Suprapubic skin (tissue), 4 donors: ENCODE data around the gene ETV1. TPM values are rescaled to one million over a fixed set of nuclear protein-coding genes. Genes with fewer than 3 reads are reported as not detected.

Source experiments
- DNase-seq, 2 donors: peaks; one replicate each; pipeline ENCODE4 v3.0.0-alpha.2; 2019; ENCODE audit warnings: low spot score in 2 of 2
- H3K27ac ChIP-seq: fragments of 200-600 bp; sonication (generic); one replicate; pipeline ENCODE4 v1.5.1; 2019
- H3K27me3 ChIP-seq: fragments of 200-600 bp; sonication (generic); one replicate; pipeline ENCODE4 v1.5.1; 2019
- H3K36me3 ChIP-seq: fragments of 200-600 bp; sonication (generic); one replicate; pipeline ENCODE4 v1.5.1; 2019
- H3K4me1 ChIP-seq: fragments of 200-600 bp; sonication (generic); one replicate; pipeline ENCODE4 v1.5.1; 2019
- H3K4me3 ChIP-seq: fragments of 200-600 bp; sonication (generic); one replicate; pipeline ENCODE4 v1.5.1; 2019; ENCODE audit warnings: mild to moderate bottlenecking
- H3K9me3 ChIP-seq: fragments of 200-600 bp; sonication (generic); one replicate; pipeline ENCODE4 v1.5.1; 2019
- EP300 ChIP-seq: sonication (generic); formaldehyde crosslinking; IDR thresholded peaks from one replicate; pipeline ENCODE4 v1.6.1; 2017; ENCODE audit warnings: antibody characterized with exemption
- POLR2A ChIP-seq, 2 donors: fragments of 450-650 bp; IDR thresholded peaks; one replicate each; pipeline ENCODE4 v1.6.1; 2017; ENCODE audit warnings: antibody characterized with exemption in 2 of 2, mild to moderate bottlenecking in 2 of 2, moderate library complexity in 2 of 2
- POLR2AphosphoS5 ChIP-seq, 3 donors: sonication (generic); formaldehyde crosslinking; IDR thresholded peaks; one replicate each; pipeline ENCODE4 v1.6.1; 2017; ENCODE audit warnings: antibody characterized with exemption in 3 of 3
- WGBS: methylation state at CpG from one replicate; pipeline ENCODE4 v1.1.5; 2018; 5-methylcytosine and 5-hydroxymethylcytosine counted together
- total RNA-seq, 4 donors: library from RNA; depleted of rRNA; stranded (reverse); fragments of >200 nt; gene quantifications; one replicate each; pipeline ENCODE4 v1.1.0, GENCODE V29; 2016
- TF ChIP-seq, protein P1 (sequence below), 2 donors: fragments of 200-600 bp in 1 of 2; fragments of 450-650 bp in 1 of 2; sonication (generic) in 1 of 2; IDR thresholded peaks; one replicate each; pipeline ENCODE4 v1.5.1; 2016 to 2019; ENCODE audit warnings: antibody characterized with exemption in 2 of 2, mild to moderate bottlenecking in 1 of 2, moderate library complexity in 1 of 2

The ETV1 gene
- total RNA-seq, 4 donors from 2014 or later: 3.3 to 7.6 (median 5.3) TPM

GRCh38 chr7:14001139-14001538 lies 11.7 kb upstream of the ETV1 start:
- H3K4me3 ChIP-seq: no peak overlapping the region
- WGBS: 89% methylated on average over 3 of the region's 3 CpGs

GRCh38 chr7:14000247-14000646 lies 10.8 kb upstream of the ETV1 start:
- Histone ChIP-seq H3K27me3 (no peaks in the 10 kb centered on the region), H3K4me3 (no peak overlapping the region), H3K4me1 (no peaks in the 10 kb centered on the region), H3K36me3 (no peaks in the 10 kb centered on the region), H3K9me3 (no peaks in the 10 kb centered on the region), H3K27ac (no peak overlapping the region)
- TF ChIP-seq POLR2A (IDR thresholded peaks at IDR 0.05) (no peak), POLR2AphosphoS5 (IDR thresholded peaks at IDR 0.05) (no peak), EP300 (no peak)
- TF ChIP-seq, protein P1, sequence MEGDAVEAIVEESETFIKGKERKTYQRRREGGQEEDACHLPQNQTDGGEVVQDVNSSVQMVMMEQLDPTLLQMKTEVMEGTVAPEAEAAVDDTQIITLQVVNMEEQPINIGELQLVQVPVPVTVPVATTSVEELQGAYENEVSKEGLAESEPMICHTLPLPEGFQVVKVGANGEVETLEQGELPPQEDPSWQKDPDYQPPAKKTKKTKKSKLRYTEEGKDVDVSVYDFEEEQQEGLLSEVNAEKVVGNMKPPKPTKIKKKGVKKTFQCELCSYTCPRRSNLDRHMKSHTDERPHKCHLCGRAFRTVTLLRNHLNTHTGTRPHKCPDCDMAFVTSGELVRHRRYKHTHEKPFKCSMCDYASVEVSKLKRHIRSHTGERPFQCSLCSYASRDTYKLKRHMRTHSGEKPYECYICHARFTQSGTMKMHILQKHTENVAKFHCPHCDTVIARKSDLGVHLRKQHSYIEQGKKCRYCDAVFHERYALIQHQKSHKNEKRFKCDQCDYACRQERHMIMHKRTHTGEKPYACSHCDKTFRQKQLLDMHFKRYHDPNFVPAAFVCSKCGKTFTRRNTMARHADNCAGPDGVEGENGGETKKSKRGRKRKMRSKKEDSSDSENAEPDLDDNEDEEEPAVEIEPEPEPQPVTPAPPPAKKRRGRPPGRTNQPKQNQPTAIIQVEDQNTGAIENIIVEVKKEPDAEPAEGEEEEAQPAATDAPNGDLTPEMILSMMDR (IDR thresholded peaks at IDR 0.05): no peak
- DNase-seq: no peak
- WGBS: 89% methylated on average over 1 of the region's 1 CpG

More at GRCh38 chr7:14001139-14001538, 11.7 kb upstream of the ETV1 start:
- no peaks in the 10 kb centered on the region for H3K4me1 ChIP-seq
- H3K27ac ChIP-seq: no peak overlapping the region
- no peaks in the 10 kb centered on the region for H3K27me3 ChIP-seq
- no peaks in the 10 kb centered on the region for H3K9me3 ChIP-seq
- TF ChIP-seq POLR2A (IDR thresholded peaks at IDR 0.05) (no peak), EP300 (no peak), POLR2AphosphoS5 (IDR thresholded peaks at IDR 0.05) (no peak)
- TF ChIP-seq, protein P1 (IDR thresholded peaks at IDR 0.05): no peak
- no peak for DNase-seq
- H3K36me3 ChIP-seq: no peaks in the 10 kb centered on the region

GRCh38 chr7:13998866-13999265 lies 9.4 kb upstream of the ETV1 start:
- H3K4me3 ChIP-seq: no peak overlapping the region
- no peak for DNase-seq
- H3K27me3 ChIP-seq: no peaks in the 10 kb centered on the region
- H3K4me1 ChIP-seq: no peaks in the 10 kb centered on the region
- H3K9me3 ChIP-seq: no peaks in the 10 kb centered on the region
- H3K36me3 ChIP-seq: no peaks in the 10 kb centered on the region
- TF ChIP-seq, protein P1 (IDR thresholded peaks at IDR 0.05): no peak
- TF ChIP-seq EP300: no peak
- no peak for TF ChIP-seq POLR2AphosphoS5 (IDR thresholded peaks at IDR 0.05)
- no peak for TF ChIP-seq POLR2A (IDR thresholded peaks at IDR 0.05)
- WGBS: 82% methylated on average over 5 of the region's 5 CpGs
- H3K27ac ChIP-seq: no peak overlapping the region

- no peaks in the 10 kb centered on the region for H3K27me3 ChIP-seq
- no peak overlapping the region for H3K4me3 ChIP-seq
- 42% methylated on average over 1 of the region's 1 CpG for WGBS
- DNase-seq: no peak
- H3K4me1 ChIP-seq: peaks cover 24% of the 10 kb centered on the region
- no peaks in the 10 kb centered on the region for H3K9me3 ChIP-seq
- H3K27ac ChIP-seq: peak overlapping the region; percentile 82
- H3K36me3 ChIP-seq: no peaks in the 10 kb centered on the region
- TF ChIP-seq POLR2A (IDR thresholded peaks at IDR 0.05): no peak
- no peak for TF ChIP-seq POLR2AphosphoS5 (IDR thresholded peaks at IDR 0.05)
- no peak for TF ChIP-seq EP300
- TF ChIP-seq, protein P1 (IDR thresholded peaks at IDR 0.05): no peak
Measured at GRCh38 chr7:13992596-13992964, 3.1 kb upstream of the ETV1 start.

GRCh38 chr7:13991791-13992595 lies 2.5 kb upstream of the ETV1 start:
- Histone ChIP-seq H3K27me3 (no peaks in the 10 kb centered on the region), H3K27ac (peak overlapping the region; percentile 82), H3K36me3 (no peaks in the 10 kb centered on the region), H3K9me3 (no peaks in the 10 kb centered on the region), H3K4me1 (peaks cover 24% of the 10 kb centered on the region), H3K4me3 (peak overlapping the region; percentile 69)
- TF ChIP-seq EP300 (no peak), POLR2AphosphoS5 (IDR thresholded peaks at IDR 0.05) (no peak), POLR2A (IDR thresholded peaks at IDR 0.05) (no peak)
- TF ChIP-seq, protein P1 (IDR thresholded peaks at IDR 0.05): no peak
- 60% methylated on average over 12 of the region's 12 CpGs for WGBS
- no peak for DNase-seq
